Central memory CD4-positive, alpha-beta T cell (primary cell): ENCODE data around the gene GNS.

ENCODE experiments used
- DNase-seq: peaks from one replicate; pipeline ENCODE4 v3.0.0; 2022

Gene GNS

DNA sequence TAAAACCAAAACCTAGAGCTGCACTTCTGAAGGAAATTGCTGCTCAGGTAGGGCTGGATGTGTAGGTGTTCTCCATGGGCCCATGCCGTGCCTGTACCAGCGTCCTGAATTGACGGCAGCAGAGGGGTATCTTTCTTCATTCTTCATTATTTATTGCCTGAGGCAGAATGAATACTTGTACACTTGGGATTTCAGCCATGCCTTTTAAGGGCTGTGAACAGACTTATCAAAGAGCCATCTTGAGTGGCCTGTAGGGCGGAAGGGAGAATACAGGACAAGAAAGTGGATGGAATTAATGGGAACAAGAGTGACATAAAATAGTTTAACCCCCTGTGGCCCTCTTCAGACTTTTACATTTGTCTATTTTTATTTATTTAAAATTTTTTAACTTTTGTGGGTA is 87.5 kb downstream of the GNS start:
- DNase-seq, result no peak

GRCh38 chr12:64670919-64671639 is 88.1 kb downstream of the GNS start:
- DNase-seq, result no peak

DNA sequence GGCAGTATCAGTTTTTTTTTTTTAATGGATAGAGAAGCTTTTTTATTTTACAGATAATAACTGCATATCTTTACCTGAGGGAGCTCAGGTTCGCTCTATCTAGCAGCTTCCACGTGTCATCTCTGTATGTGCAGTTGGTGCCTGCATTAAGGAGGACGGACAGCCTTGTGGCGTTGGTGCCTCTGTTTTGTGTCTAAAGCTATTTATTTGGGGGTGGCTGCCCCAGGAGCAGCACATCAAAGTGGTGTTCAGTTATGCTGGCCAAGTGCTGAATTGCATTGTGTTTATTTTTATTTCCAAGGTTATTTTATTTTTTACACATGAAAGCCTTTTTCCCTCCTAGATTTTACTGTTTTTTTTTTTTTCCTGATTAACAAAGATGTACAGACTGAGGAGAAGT is 89.2 kb downstream of the GNS start:
- DNase-seq, result no peak

DNA sequence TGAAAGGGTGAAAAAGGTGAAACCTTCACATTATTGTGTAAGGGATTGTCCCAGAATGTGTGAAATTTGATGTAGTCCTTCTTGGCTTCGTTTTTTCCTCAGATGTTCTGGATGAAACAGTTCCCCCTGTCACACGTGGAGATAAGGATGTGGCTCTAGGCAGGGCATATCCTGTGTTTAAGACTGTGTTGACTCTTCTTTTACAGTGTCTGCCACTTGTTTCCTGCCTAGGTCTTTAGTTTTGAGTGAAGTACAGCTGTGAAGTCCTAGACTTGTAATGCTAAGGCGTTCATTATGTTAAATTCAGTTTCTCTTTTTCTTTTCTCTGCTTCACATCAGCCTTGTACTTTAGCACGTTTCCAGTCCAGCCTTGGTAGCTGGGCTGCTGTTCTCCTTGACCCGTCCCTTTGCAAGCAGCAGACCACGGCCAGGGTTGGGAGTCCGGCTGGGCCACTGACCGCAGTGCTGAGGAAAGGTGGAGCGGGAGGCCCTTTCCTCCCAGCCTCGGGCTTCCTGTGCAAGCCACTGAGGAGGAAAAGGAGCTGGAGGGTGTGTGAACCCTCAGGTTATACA is 89.8 kb downstream of the GNS start:
- peak; percentile 87 for DNase-seq

DNA sequence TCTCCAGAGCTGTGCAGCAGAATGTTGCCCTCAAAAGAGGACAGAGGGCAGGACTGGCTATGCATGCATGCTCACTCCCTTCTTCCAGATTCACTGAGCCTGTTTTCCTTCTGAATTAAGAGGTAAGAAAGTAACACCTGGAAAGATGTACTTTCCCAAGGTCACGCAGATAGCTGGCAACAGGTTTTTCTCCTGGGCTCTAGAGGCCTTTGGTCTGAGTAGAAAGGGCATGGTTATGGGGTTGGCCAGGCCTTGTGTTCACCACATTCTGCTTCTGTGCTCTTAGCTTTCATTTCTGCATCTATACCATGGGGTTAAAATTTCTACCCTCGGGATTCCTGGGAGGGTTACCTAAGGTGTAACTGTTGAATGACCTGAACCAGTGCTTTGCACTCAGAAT is 91.4 kb downstream of the GNS start:
- no peak for DNase-seq

DNA sequence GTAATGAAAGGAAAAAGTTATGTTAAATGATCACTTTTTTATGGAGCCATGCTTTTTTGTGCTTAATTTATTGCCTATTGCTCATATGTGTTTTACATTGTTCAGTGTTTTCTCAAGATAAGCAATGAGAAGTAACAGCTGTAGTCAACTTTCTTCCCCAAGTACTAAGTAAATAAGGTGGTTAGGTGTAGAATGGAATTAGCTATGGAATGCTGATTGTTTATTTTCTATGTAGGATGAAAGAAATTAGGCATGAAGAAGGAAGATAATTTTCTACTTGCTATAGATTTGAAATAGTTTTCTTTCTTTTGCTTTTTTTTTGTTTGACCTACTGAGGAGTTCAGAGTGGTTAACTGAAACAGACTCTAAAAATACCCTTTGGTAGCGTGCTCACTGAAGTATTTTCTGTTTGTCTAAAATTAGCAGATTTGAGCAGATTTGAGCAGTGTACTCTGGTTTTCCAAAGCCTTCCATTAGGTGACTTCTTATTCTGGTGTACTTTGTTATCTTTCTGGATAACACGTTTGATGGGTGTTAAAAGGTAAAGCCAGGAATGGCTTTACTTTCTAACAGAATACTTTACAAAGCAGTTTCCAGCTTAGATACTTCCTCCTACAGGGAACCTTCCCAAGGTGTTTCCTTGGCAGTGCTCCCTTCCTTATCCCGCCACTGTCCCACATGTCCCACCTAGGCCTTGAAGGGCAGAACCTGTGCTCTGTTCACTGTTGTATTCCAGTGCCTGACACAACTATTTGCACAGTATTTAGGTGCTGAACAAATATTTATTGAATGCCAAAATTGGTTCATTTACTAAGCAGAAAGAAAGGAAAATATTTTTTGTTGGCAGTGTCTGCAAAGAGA is 92.9 kb downstream of the GNS start:
- DNase-seq, result no peak

GRCh38 chr12:64665514-64665913 is 93.7 kb downstream of the GNS start:
- DNase-seq, result peak; percentile 82
